Naive thymus-derived CD8-positive, alpha-beta T cell (primary cell): Measurements from ENCODE around the gene CCDC146. TPM values are rescaled to one million over a fixed set of nuclear protein-coding genes. Genes with fewer than 3 reads are reported as not detected.

Experiments
- ATAC-seq, 2 donors: fragments of 150-1000 bp; cut with Tn5 transposase in 1 of 2; sonication (Bioruptor Pico), chemical (Tn5 transposase) in 1 of 2; 1 replicate in 1 of 2; 2 replicates in 1 of 2; pipeline ENCODE4 v1.10.0; 2021; ENCODE audit warnings: mild to moderate bottlenecking in 2 of 2, moderate library complexity in 2 of 2
- POLR2A ChIA-PET: fragments of 350-600 bp; sonication (Branson Sonifier 250); formaldehyde crosslinking; loops from one replicate; lab custom pipeline; 2021; ENCODE audit warnings: antibody characterized with exemption; lab: Charles Lee
- DNase-seq, 10 donors: peaks; one replicate each; pipeline versions ENCODE4 v3.0.0 to v3.0.0-alpha.2; 2020 to 2022
- H3K27ac Mint-ChIP-seq, 10 donors: one replicate each; pipeline ENCODE4 v1.8.0; 2020 to 2022; ENCODE audit warnings: mild to moderate bottlenecking in 10 of 10, mixed read lengths in 10 of 10, moderate library complexity in 4 of 10, inconsistent platforms in 1 of 10
- H3K27me3 Mint-ChIP-seq, 5 donors: one replicate each; pipeline ENCODE4 v1.8.0; 2021 to 2022; ENCODE audit warnings: mixed read lengths in 5 of 5
- H3K36me3 Mint-ChIP-seq, 3 donors: one replicate each; pipeline ENCODE4 v1.8.0; 2020 to 2022; ENCODE audit warnings: mixed read lengths in 3 of 3, mild to moderate bottlenecking in 2 of 3, inconsistent platforms in 1 of 3
- H3K4me1 Mint-ChIP-seq, 4 donors: one replicate each; pipeline ENCODE4 v1.8.0; 2021 to 2022; ENCODE audit warnings: mixed read lengths in 4 of 4
- H3K4me3 Mint-ChIP-seq, 10 donors: one replicate each; pipeline ENCODE4 v1.8.0; 2020 to 2022; ENCODE audit warnings: mild to moderate bottlenecking in 10 of 10, mixed read lengths in 10 of 10, moderate library complexity in 6 of 10, inconsistent platforms in 1 of 10
- H3K9me3 Mint-ChIP-seq, 9 donors: one replicate each; pipeline ENCODE4 v1.8.0; 2020 to 2022; ENCODE audit warnings: mixed read lengths in 9 of 9, mild to moderate bottlenecking in 3 of 9, inconsistent platforms in 1 of 9, moderate library complexity in 1 of 9
- polyA plus RNA-seq, 3 donors: library from polyadenylated mRNA; unstranded; fragments of 300-500 nt; fragmentation: Illumina TruSeq; gene quantifications; one replicate each; pipeline ENCODE4 v1.2.3, GENCODE V29; 2021
- total RNA-seq, 8 experiments: library from RNA in 2 of 8; stranded (reverse) in 2 of 8; gene quantifications; one replicate each; pipeline ENCODE4 v1.2.3 and lab custom pipeline; 2021 to 2026

CCDC146 gene
- total and polyA plus RNA-seq, 5 experiments from 2014 or later, result 2.3 to 11.5 (median 3.4) TPM

DNA sequence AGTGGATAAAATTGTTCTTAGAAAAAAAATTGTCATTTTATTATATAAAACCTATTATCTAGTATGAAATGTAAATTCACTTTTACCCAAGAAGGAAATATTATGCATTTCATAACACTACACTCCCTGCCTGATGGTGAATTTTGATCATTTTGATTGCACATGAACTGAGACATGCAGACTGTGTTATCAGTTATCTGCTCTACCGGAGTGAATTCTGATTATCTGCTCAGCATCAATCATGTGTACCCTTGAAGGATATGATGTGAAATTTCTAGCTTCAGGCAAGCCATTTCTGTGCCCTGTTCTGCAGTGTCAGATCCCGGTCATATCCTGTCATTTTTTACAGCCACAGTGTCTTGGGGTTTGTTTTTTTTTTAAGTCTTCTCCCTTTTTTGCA, 162.2 kb downstream of the CCDC146 start:
- no peak overlapping the region for H3K4me3 Mint-ChIP-seq
- POLR2A ChIA-PET, result no interaction called here
- DNase-seq (no peak), ATAC-seq (no peak)
- H3K27me3 Mint-ChIP-seq, result no peaks in the 10 kb centered on the region
- peaks cover 23 to 60% (median 39%) of the 10 kb centered on the region in 3 donors for H3K36me3 Mint-ChIP-seq
- peaks cover 0 to 8% (median under 1%) of the 10 kb centered on the region in 4 donors for H3K4me1 Mint-ChIP-seq
- peaks cover 0 to 8% (median 0%) of the 10 kb centered on the region in 9 donors for H3K9me3 Mint-ChIP-seq
- H3K27ac Mint-ChIP-seq, result peak overlapping the region in 1 of 10 donors; percentile 39

DNA sequence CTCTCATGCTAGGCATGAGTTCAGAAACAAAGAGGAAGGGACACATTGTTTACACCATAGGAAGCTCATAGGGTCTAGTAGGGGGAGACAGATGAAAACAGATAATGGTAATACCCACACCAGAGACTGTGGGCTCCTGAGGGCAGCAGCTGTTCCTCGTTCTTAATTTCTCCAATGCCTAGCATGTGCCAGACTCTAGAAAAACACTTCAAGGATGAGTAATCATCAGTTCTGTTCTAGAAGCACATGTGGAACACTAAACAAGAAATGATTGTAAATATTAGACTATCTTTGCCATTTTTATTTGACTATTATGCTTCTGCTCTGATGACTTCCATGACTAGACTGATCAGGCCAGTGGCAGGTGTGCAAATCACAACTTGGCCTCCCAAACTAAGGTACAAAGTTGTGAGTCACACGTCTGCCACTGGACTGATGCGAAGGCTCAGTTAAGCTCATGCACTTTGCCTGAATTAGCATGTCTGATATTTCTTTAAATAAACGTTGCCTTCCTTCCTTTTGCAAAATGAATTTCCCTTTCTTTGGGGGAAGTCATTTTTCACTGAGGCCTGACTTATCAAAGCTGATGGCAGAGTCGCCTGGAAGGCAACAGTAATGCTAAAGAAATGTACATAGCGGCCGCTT, 166.4 kb downstream of the CCDC146 start:
- no peak for ATAC-seq
- Mint-ChIP-seq H3K4me3 (no peak overlapping the region), H3K27me3 (no peaks in the 10 kb centered on the region), H3K9me3 (peaks cover 0 to 8% (median 0%) of the 10 kb centered on the region in 9 donors), H3K27ac (no peak overlapping the region), H3K4me1 (peaks cover 1 to 6% (median 6%) of the 10 kb centered on the region in 4 donors), H3K36me3 (peaks cover 18 to 53% (median 29%) of the 10 kb centered on the region in 3 donors)
- no peak for DNase-seq
- POLR2A ChIA-PET, result no interaction called here

GRCh38 chr7:77289387-77289786, 167.0 kb downstream of the CCDC146 start:
- POLR2A ChIA-PET, result no interaction called here
- Mint-ChIP-seq H3K36me3 (peaks cover 18 to 50% (median 29%) of the 10 kb centered on the region in 3 donors), H3K9me3 (peaks cover 0 to 8% (median 0%) of the 10 kb centered on the region in 9 donors), H3K27me3 (no peaks in the 10 kb centered on the region), H3K27ac (no peak overlapping the region), H3K4me1 (peaks cover 1 to 6% (median 6%) of the 10 kb centered on the region in 4 donors), H3K4me3 (no peak overlapping the region)
- DNase-seq (no peak), ATAC-seq (no peak)

DNA sequence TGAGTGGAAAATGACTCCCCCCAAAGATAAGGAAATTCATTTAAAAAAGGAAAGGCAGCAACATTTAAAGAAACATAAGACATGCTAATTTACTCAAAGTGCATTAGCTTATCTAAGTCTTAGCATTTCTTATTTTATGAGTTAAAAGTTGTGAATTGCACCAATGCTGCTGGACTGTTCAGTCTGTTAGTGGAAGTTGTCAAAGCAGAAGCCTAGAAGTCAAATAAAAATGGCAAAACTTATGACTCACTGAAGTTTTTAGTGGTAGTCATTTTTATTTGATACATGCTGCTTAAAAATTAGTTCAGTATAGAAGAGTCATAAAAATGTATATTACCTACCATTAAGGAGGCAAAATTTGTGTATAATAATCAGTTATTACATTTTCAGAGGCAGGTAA, 168.0 kb downstream of the CCDC146 start:
- POLR2A ChIA-PET, result no interaction called here
- Mint-ChIP-seq H3K4me3 (no peak overlapping the region), H3K9me3 (peaks cover 0 to 8% (median 0%) of the 10 kb centered on the region in 9 donors), H3K27me3 (no peaks in the 10 kb centered on the region), H3K36me3 (peaks cover 18 to 53% (median 30%) of the 10 kb centered on the region in 3 donors), H3K4me1 (peaks cover 1 to 6% (median 6%) of the 10 kb centered on the region in 4 donors), H3K27ac (peak overlapping the region in 1 of 10 donors; percentile 57)
- no peak for DNase-seq
- no peak for ATAC-seq

DNA sequence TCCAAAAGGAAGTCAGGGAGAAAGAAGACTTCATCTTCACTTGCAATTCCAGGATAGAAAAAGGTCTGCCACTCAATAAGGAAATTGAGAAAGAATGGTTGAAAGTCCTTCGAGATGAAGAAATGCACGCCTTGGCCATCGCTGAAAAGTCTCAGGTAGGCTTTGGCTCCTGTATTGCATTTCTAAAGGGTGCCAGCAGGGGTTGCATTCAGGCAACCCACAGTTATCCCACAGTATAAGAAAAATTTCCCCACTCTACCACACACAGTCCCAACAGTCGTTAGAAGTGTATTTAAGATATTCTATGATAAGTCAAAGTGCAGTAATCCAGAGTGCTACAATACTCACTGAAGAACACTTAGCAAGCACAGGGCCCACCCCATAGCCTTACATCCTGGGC, 170.6 kb downstream of the CCDC146 start:
- peaks cover 4 to 50% (median 28%) of the 10 kb centered on the region in 3 donors for H3K36me3 Mint-ChIP-seq
- no peaks in the 10 kb centered on the region for H3K27me3 Mint-ChIP-seq
- H3K4me3 Mint-ChIP-seq, result no peak overlapping the region
- H3K27ac Mint-ChIP-seq, result peak overlapping the region in 1 of 10 donors; percentile 10
- DNase-seq (peak in 1 of 10 donors; percentile 3), ATAC-seq (peak; percentile 23 to 52)
- POLR2A ChIA-PET, result no interaction called here
- H3K4me1 Mint-ChIP-seq, result peaks cover 1 to 7% (median 6%) of the 10 kb centered on the region in 4 donors
- peaks cover 5 to 19% (median 13%) of the 10 kb centered on the region in 9 donors for H3K9me3 Mint-ChIP-seq

- Mint-ChIP-seq H3K4me3 (no peak overlapping the region), H3K9me3 (peaks cover 7 to 29% (median 15%) of the 10 kb centered on the region in 9 donors), H3K4me1 (peaks cover 0 to 7% (median 3%) of the 10 kb centered on the region in 4 donors), H3K36me3 (peaks cover 12 to 56% (median 34%) of the 10 kb centered on the region in 3 donors), H3K27me3 (no peaks in the 10 kb centered on the region), H3K27ac (no peak overlapping the region)
- DNase-seq (no peak), ATAC-seq (no peak)
- POLR2A ChIA-PET, result no interaction called here
These were observed 173.1 kb downstream of the CCDC146 start for GRCh38 chr7:77295549-77295948.

GRCh38 chr7:77306231-77307067, 184.0 kb downstream of the CCDC146 start:
- Mint-ChIP-seq H3K9me3 (peaks cover 4 to 45% (median 28%) of the 10 kb centered on the region in 9 donors), H3K27ac (peak overlapping the region in 1 of 10 donors; percentile 29), H3K36me3 (peaks cover 56 to 84% (median 67%) of the 10 kb centered on the region in 3 donors), H3K4me1 (peaks cover 2 to 10% (median 4%) of the 10 kb centered on the region in 4 donors), H3K27me3 (no peaks in the 10 kb centered on the region), H3K4me3 (no peak overlapping the region)
- ATAC-seq (no peak), DNase-seq (no peak)
- POLR2A ChIA-PET, result no interaction called here

- no peak for ATAC-seq
- Mint-ChIP-seq H3K9me3 (peaks cover 0 to 22% (median 12%) of the 10 kb centered on the region in 9 donors), H3K4me1 (peaks cover 2 to 10% (median 4%) of the 10 kb centered on the region in 4 donors), H3K36me3 (peaks cover 33 to 81% (median 71%) of the 10 kb centered on the region in 3 donors), H3K27me3 (no peaks in the 10 kb centered on the region), H3K27ac (no peak overlapping the region), H3K4me3 (no peak overlapping the region)
- DNase-seq, result no peak
- POLR2A ChIA-PET, result no interaction called here
These were observed 186.4 kb downstream of the CCDC146 start for GRCh38 chr7:77308792-77309191.

GRCh38 chr7:77309714-77310220, 187.4 kb downstream of the CCDC146 start:
- Mint-ChIP-seq H3K27me3 (no peaks in the 10 kb centered on the region), H3K4me1 (peaks cover 2 to 10% (median 3%) of the 10 kb centered on the region in 4 donors), H3K9me3 (peaks cover 0 to 12% (median 4%) of the 10 kb centered on the region in 9 donors), H3K4me3 (no peak overlapping the region), H3K36me3 (peaks cover 28 to 77% (median 76%) of the 10 kb centered on the region in 3 donors), H3K27ac (no peak overlapping the region)
- DNase-seq (no peak), ATAC-seq (no peak)
- POLR2A ChIA-PET, result no interaction called here

DNA sequence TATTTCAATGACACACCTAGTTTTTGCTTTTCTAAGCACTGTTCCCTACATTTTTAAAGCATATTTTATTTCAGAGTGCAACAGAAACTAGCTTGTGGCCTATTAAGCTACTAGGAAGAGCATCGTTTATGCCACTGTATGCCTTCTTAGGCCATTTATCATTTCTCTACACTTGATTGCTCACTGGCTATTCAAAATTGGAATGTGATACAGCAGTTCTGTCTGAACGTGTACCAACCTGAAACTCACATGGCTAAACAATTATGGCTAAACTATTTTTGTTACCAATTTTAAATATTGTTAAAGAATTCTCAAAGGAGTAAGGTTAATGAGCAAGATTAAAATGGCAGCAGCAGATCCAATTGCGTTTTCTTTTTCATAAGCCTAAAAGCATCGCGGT, 188.6 kb downstream of the CCDC146 start:
- Mint-ChIP-seq H3K27me3 (no peaks in the 10 kb centered on the region), H3K4me3 (no peak overlapping the region), H3K4me1 (peaks cover 2 to 10% (median 3%) of the 10 kb centered on the region in 4 donors), H3K9me3 (peaks cover 0 to under 1% (median 0%) of the 10 kb centered on the region in 9 donors), H3K27ac (no peak overlapping the region), H3K36me3 (peaks cover 28 to 80% (median 70%) of the 10 kb centered on the region in 3 donors)
- no peak for DNase-seq
- POLR2A ChIA-PET, result no interaction called here
- no peak for ATAC-seq

DNA sequence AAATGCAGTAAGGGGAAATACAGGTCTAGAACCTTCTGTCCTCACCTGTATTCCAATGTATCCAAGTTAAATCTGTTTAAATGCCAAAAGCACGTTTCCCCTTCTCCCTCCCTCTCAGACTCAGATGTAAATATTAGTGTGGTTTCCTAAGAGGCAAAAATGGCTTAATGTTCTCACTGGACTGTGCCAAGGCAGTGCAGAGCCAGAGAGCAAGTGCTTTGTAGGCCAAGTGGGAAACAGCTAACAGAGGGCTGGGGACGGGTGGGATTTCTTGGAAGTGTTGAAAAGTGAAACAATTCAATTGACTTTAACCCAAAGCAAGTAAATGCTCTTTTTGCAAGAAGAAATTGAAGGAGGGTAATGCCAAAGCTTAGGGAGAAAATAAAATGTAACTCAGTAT, 190.7 kb downstream of the CCDC146 start:
- Mint-ChIP-seq H3K27me3 (no peaks in the 10 kb centered on the region), H3K27ac (no peak overlapping the region), H3K9me3 (no peaks in the 10 kb centered on the region), H3K4me3 (no peak overlapping the region), H3K4me1 (peaks cover 0 to 6% (median 2%) of the 10 kb centered on the region in 4 donors), H3K36me3 (peaks cover 32 to 89% (median 69%) of the 10 kb centered on the region in 3 donors)
- ATAC-seq (no peak), DNase-seq (no peak)
- POLR2A ChIA-PET, result no interaction called here

DNA sequence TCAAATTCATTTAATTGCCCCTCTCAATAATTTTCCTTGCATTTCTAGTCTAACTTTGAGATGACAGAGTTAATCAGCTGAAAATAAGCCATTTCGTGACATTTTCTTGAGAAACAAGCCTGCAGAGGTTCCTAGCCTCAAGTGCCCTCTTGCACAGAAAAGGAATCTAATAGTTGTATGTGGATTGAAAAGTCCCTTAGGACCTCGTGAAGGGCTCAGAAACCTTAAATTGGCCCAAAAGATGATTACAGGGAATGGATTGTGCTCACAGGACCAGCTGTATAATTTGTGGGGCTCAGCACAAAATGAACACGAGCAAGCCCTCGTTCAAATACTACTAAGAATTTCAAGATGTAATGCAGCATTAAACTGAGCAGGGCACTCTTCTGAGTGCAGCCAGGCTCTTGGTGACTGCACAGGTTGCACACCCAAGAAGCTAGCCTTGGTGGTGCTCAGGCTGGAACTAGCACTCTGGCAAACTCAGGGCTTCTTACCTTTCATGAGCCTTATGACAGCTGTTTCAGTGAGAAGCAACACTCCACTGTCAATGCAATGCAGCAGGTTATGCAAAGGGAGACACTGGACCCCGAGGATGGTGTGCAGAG, 191.6 kb downstream of the CCDC146 start:
- no peak overlapping the region for H3K4me3 Mint-ChIP-seq
- peaks cover 35 to 90% (median 71%) of the 10 kb centered on the region in 3 donors for H3K36me3 Mint-ChIP-seq
- no peak for DNase-seq
- H3K9me3 Mint-ChIP-seq, result peaks cover 0 to 1% (median 0%) of the 10 kb centered on the region in 9 donors
- no peaks in the 10 kb centered on the region for H3K27me3 Mint-ChIP-seq
- peaks cover 0 to 6% (median 2%) of the 10 kb centered on the region in 4 donors for H3K4me1 Mint-ChIP-seq
- no peak for ATAC-seq
- POLR2A ChIA-PET, result no interaction called here
- no peak overlapping the region for H3K27ac Mint-ChIP-seq
